GM12874 (cell line): ENCODE results near the gene FOLR1.

Source experiments
- CTCF ChIP-seq: IDR thresholded peaks from 2 replicates; pipeline ENCODE4 v1.5.1; 2011; ENCODE audit warnings: low read depth, mild to moderate bottlenecking, control low read depth, low read length, moderate library complexity; ENCODE audit not compliant: insufficient read depth

Gene FOLR1

GRCh38 chr11:72232260-72233055 is 40.5 kb downstream of the FOLR1 start:
- TF ChIP-seq CTCF, result no peak

- no peak for TF ChIP-seq CTCF
Observed at GRCh38 chr11:72233056-72233772, 41.3 kb downstream of the FOLR1 start.

- TF ChIP-seq CTCF, result no peak
Observed at GRCh38 chr11:72233773-72234513, 42.0 kb downstream of the FOLR1 start.

GRCh38 chr11:72234514-72234830 is 42.5 kb downstream of the FOLR1 start:
- no peak for TF ChIP-seq CTCF

- no peak for TF ChIP-seq CTCF
Observed at GRCh38 chr11:72234920-72235319, 43.0 kb downstream of the FOLR1 start.

- TF ChIP-seq CTCF, result no peak
Observed at GRCh38 chr11:72235351-72236057, 43.6 kb downstream of the FOLR1 start.
